ENCODE data around the gene HPS4. TPM values are rescaled to one million over a fixed set of nuclear protein-coding genes. Genes with fewer than 3 reads are reported as not detected.

Gene HPS4
- total and polyA plus RNA-seq, 2 experiments from 2014 or later = 16.2 to 27.1 TPM

GRCh38 chr22:26463101-26463661 is 20.4 kb downstream of the HPS4 start:
- H3K27me3 ChIP-seq (replicated peaks; ENCODE audit: insufficient read depth) = no peaks in the 10 kb centered on the region
- H3K4me1 ChIP-seq (ENCODE audit: insufficient read depth) = no peaks in the 10 kb centered on the region
- no peak overlapping the region for H3K9ac ChIP-seq
- no peak overlapping the region for H3K4me2 ChIP-seq (ENCODE audit: unreplicated experiment)
- no peaks in the 10 kb centered on the region for H3F3A ChIP-seq (ENCODE audit: insufficient read depth)
- in situ Hi-C loops (cut with MboI) = no loop called here
- no peaks in the 10 kb centered on the region for H3K9me2 ChIP-seq (ENCODE audit: insufficient read depth)
- TF ChIP-seq EZH2 (IDR thresholded peaks at IDR 0.05; ENCODE audit: insufficient read depth, poor library complexity, severe bottlenecking) (no peak), EZH2phosphoT487 (IDR thresholded peaks at IDR 0.05; ENCODE audit: insufficient read depth, low read depth) (no peak)
- DNase-seq = no peak
- WGBS, 2 experiments (ENCODE audit: low coverage in 1 of 2, low lambda C conversion rate in 2 of 2, missing lambda C conversion rate in 2 of 2) = 84 to 85% methylated on average over 10 of the region's 10 CpGs
- H2AFZ ChIP-seq = no peak overlapping the region
- H3K79me2 ChIP-seq (ENCODE audit: insufficient read depth) = peaks cover 14% of the 10 kb centered on the region; the same call in 1 of the 2 replicates
- peaks cover 26% of the 10 kb centered on the region for H3K36me3 ChIP-seq (ENCODE audit: low read depth)
- no peaks in the 10 kb centered on the region for H3K9me3 ChIP-seq (ENCODE audit: low read depth)
- no peaks in the 10 kb centered on the region for H4K20me1 ChIP-seq (ENCODE audit: insufficient read depth)
- no peak overlapping the region for H3K27ac ChIP-seq
- no peak overlapping the region for H3K4me3 ChIP-seq

GRCh38 chr22:26462641-26463040 is 20.9 kb downstream of the HPS4 start:
- Histone ChIP-seq H3K4me2 (ENCODE audit: unreplicated experiment) (no peak overlapping the region), H3K27me3 (replicated peaks; ENCODE audit: insufficient read depth) (no peaks in the 10 kb centered on the region), H3K9ac (no peak overlapping the region), H2AFZ (no peak overlapping the region), H3K9me2 (ENCODE audit: insufficient read depth) (no peaks in the 10 kb centered on the region), H3K4me1 (ENCODE audit: insufficient read depth) (no peaks in the 10 kb centered on the region), H4K20me1 (ENCODE audit: insufficient read depth) (no peaks in the 10 kb centered on the region), H3K36me3 (ENCODE audit: low read depth) (peaks cover 22% of the 10 kb centered on the region), H3F3A (ENCODE audit: insufficient read depth) (no peaks in the 10 kb centered on the region), H3K79me2 (ENCODE audit: insufficient read depth) (peaks cover 14% of the 10 kb centered on the region; the same call in 1 of the 2 replicates), H3K27ac (no peak overlapping the region), H3K4me3 (no peak overlapping the region), H3K9me3 (ENCODE audit: low read depth) (no peaks in the 10 kb centered on the region)
- DNase-seq = no peak
- WGBS, 2 experiments (ENCODE audit: low coverage in 1 of 2, low lambda C conversion rate in 2 of 2, missing lambda C conversion rate in 2 of 2) = 92 to 96% methylated on average over 3 of the region's 3 CpGs
- TF ChIP-seq EZH2 (IDR thresholded peaks at IDR 0.05; ENCODE audit: insufficient read depth, poor library complexity, severe bottlenecking) (no peak), EZH2phosphoT487 (IDR thresholded peaks at IDR 0.05; ENCODE audit: insufficient read depth, low read depth) (no peak)
- in situ Hi-C loops (cut with MboI) = no loop called here

DNA sequence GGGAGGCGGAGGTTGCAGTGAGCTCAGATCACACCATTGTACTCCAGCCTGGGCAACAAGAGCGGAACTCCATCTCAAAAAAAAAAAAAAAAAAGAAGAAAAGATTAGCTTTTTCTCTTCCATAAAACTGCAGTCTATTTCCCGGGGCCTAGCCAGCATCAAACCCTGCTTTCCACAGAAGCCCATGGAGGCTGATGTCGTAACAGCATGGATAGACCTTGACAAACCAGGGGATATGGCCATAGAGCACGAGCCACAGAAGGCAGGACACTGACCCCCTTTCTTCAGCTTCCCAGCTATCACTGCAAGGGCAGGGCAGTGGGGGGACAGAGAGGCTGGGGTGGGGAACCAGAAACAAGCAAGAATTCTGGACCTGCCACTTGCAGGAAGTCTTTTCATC is 21.5 kb downstream of the HPS4 start:
- H3K36me3 ChIP-seq (ENCODE audit: low read depth) = peaks cover 17% of the 10 kb centered on the region
- no peak overlapping the region for H3K9ac ChIP-seq
- no peak overlapping the region for H2AFZ ChIP-seq
- H3K27me3 ChIP-seq (replicated peaks; ENCODE audit: insufficient read depth) = no peaks in the 10 kb centered on the region
- H3K4me3 ChIP-seq = no peak overlapping the region
- 84 to 89% methylated on average over 5 of the region's 5 CpGs for WGBS, 2 experiments (ENCODE audit: low coverage in 1 of 2, low lambda C conversion rate in 2 of 2, missing lambda C conversion rate in 2 of 2)
- H3K79me2 ChIP-seq (ENCODE audit: insufficient read depth) = peaks cover 14% of the 10 kb centered on the region; the same call in 1 of the 2 replicates
- no peaks in the 10 kb centered on the region for H3F3A ChIP-seq (ENCODE audit: insufficient read depth)
- H3K4me2 ChIP-seq (ENCODE audit: unreplicated experiment) = no peak overlapping the region
- DNase-seq = no peak
- H3K4me1 ChIP-seq (ENCODE audit: insufficient read depth) = no peaks in the 10 kb centered on the region
- H3K9me2 ChIP-seq (ENCODE audit: insufficient read depth) = no peaks in the 10 kb centered on the region
- H3K9me3 ChIP-seq (ENCODE audit: low read depth) = no peaks in the 10 kb centered on the region
- TF ChIP-seq EZH2phosphoT487 (IDR thresholded peaks at IDR 0.05; ENCODE audit: insufficient read depth, low read depth) (no peak), EZH2 (IDR thresholded peaks at IDR 0.05; ENCODE audit: insufficient read depth, poor library complexity, severe bottlenecking) (no peak)
- no peaks in the 10 kb centered on the region for H4K20me1 ChIP-seq (ENCODE audit: insufficient read depth)
- in situ Hi-C loops (cut with MboI) = no loop called here
- H3K27ac ChIP-seq = no peak overlapping the region

- no peak overlapping the region for H3K27ac ChIP-seq
- no peaks in the 10 kb centered on the region for H3K9me2 ChIP-seq (ENCODE audit: insufficient read depth)
- H3F3A ChIP-seq (ENCODE audit: insufficient read depth) = no peaks in the 10 kb centered on the region
- no peak overlapping the region for H3K9ac ChIP-seq
- DNase-seq = peak; percentile 65
- TF ChIP-seq EZH2 (IDR thresholded peaks at IDR 0.05; ENCODE audit: insufficient read depth, poor library complexity, severe bottlenecking) (no peak), EZH2phosphoT487 (IDR thresholded peaks at IDR 0.05; ENCODE audit: insufficient read depth, low read depth) (no peak)
- no peaks in the 10 kb centered on the region for H4K20me1 ChIP-seq (ENCODE audit: insufficient read depth)
- H3K4me3 ChIP-seq = no peak overlapping the region
- H3K9me3 ChIP-seq (ENCODE audit: low read depth) = no peaks in the 10 kb centered on the region
- in situ Hi-C loops (cut with MboI) = no loop called here
- H3K4me2 ChIP-seq (ENCODE audit: unreplicated experiment) = no peak overlapping the region
- no peak overlapping the region for H2AFZ ChIP-seq
- WGBS, 2 experiments (ENCODE audit: low coverage in 1 of 2, low lambda C conversion rate in 2 of 2, missing lambda C conversion rate in 2 of 2) = 30 to 35% methylated on average over 3 of the region's 3 CpGs
- no peaks in the 10 kb centered on the region for H3K27me3 ChIP-seq (replicated peaks; ENCODE audit: insufficient read depth)
- H3K79me2 ChIP-seq (ENCODE audit: insufficient read depth) = peaks cover 14% of the 10 kb centered on the region; the same call in 1 of the 2 replicates
- H3K36me3 ChIP-seq (ENCODE audit: low read depth) = peaks cover 12% of the 10 kb centered on the region
- no peaks in the 10 kb centered on the region for H3K4me1 ChIP-seq (ENCODE audit: insufficient read depth)
Measured at GRCh38 chr22:26461188-26461810, 22.3 kb downstream of the HPS4 start.
